ENCODE data around the gene DOK4.

The DOK4 gene

GRCh38 chr16:57483725-57484514, 2.4 kb downstream of the DOK4 start:
- DNase-seq, result no peak
- H3K27me3 Mint-ChIP-seq (ENCODE audit: low read depth, poor library complexity), result peaks cover 2% of the 10 kb centered on the region
- no peaks in the 10 kb centered on the region for H3K9me3 Mint-ChIP-seq
- H3K27ac Mint-ChIP-seq, result no peak overlapping the region
- H3K4me1 Mint-ChIP-seq, result peaks cover 53% of the 10 kb centered on the region
- TF ChIP-seq CTCF (IDR thresholded peaks at IDR 0.05), result no peak
- H3K4me3 Mint-ChIP-seq, result no peak overlapping the region
- no peaks in the 10 kb centered on the region for H3K36me3 Mint-ChIP-seq (ENCODE audit: low read depth)

DNA sequence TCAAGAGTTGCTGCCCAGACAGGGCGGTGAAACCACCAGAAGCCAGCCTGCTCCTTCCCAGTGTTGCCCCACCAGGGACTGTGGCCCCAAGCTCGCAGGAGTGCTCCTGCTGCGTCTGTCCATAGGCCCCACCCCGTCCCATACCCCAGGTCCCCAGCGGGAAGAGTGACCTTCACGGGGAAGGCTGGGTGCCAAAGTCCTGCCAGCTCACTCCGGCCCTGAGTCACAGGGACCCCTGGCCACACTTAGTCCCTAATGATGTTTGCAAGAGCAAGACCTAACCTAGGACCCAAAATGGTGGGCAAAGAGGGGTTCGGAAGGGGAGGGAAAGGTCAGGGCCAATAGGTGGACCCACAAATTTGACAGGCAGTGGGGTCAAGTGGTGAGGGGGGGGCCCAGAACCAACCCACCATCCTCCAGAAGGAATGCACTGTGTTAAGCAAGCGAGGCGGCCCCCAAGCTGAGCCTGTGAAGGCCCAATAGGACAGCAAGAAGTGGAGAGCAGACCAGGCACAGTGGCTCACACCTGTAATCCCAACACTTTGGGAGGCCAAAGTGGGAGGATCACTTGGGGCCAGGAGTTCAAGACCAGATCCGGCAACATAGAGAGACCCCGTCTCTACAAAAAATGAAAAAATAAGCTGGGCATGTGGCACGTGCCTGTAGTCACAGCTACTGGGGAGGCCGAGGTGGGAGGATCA, 3.3 kb downstream of the DOK4 start:
- TF ChIP-seq CTCF (IDR thresholded peaks at IDR 0.05), result no peak
- no peak overlapping the region for H3K4me3 Mint-ChIP-seq
- H3K27ac Mint-ChIP-seq, result no peak overlapping the region
- H3K36me3 Mint-ChIP-seq (ENCODE audit: low read depth), result no peaks in the 10 kb centered on the region
- DNase-seq, result no peak
- no peaks in the 10 kb centered on the region for H3K9me3 Mint-ChIP-seq
- H3K4me1 Mint-ChIP-seq, result peaks cover 62% of the 10 kb centered on the region
- H3K27me3 Mint-ChIP-seq (ENCODE audit: low read depth, poor library complexity), result peaks cover 7% of the 10 kb centered on the region

GRCh38 chr16:57481421-57481820, 4.9 kb downstream of the DOK4 start:
- no peak for TF ChIP-seq CTCF (IDR thresholded peaks at IDR 0.05)

GRCh38 chr16:57480754-57481230, 5.5 kb downstream of the DOK4 start:
- H3K27me3 Mint-ChIP-seq (ENCODE audit: low read depth, poor library complexity), result peaks cover 7% of the 10 kb centered on the region
- H3K4me1 Mint-ChIP-seq, result peaks cover 65% of the 10 kb centered on the region
- no peak for DNase-seq
- no peak for TF ChIP-seq CTCF (IDR thresholded peaks at IDR 0.05)
- no peak overlapping the region for H3K4me3 Mint-ChIP-seq
- no peaks in the 10 kb centered on the region for H3K9me3 Mint-ChIP-seq
- H3K27ac Mint-ChIP-seq, result no peak overlapping the region
- H3K36me3 Mint-ChIP-seq (ENCODE audit: low read depth), result no peaks in the 10 kb centered on the region

More at GRCh38 chr16:57481421-57481820, 4.9 kb downstream of the DOK4 start:
- H3K27me3 Mint-ChIP-seq (ENCODE audit: low read depth, poor library complexity), result peaks cover 7% of the 10 kb centered on the region
- H3K9me3 Mint-ChIP-seq, result no peaks in the 10 kb centered on the region
- peaks cover 61% of the 10 kb centered on the region for H3K4me1 Mint-ChIP-seq
- no peak for DNase-seq
- H3K27ac Mint-ChIP-seq, result no peak overlapping the region
- H3K4me3 Mint-ChIP-seq, result no peak overlapping the region
- no peaks in the 10 kb centered on the region for H3K36me3 Mint-ChIP-seq (ENCODE audit: low read depth)

GRCh38 chr16:57479976-57480753, 6.1 kb downstream of the DOK4 start:
- H3K4me1 Mint-ChIP-seq, result peaks cover 60% of the 10 kb centered on the region
- DNase-seq, result peak; percentile 33
- TF ChIP-seq CTCF (IDR thresholded peaks at IDR 0.05), result no peak
- H3K4me3 Mint-ChIP-seq, result peak overlapping the region; percentile 86
- no peaks in the 10 kb centered on the region for H3K9me3 Mint-ChIP-seq
- H3K27ac Mint-ChIP-seq, result no peak overlapping the region
- H3K27me3 Mint-ChIP-seq (ENCODE audit: low read depth, poor library complexity), result peaks cover 7% of the 10 kb centered on the region
- no peaks in the 10 kb centered on the region for H3K36me3 Mint-ChIP-seq (ENCODE audit: low read depth)

Measured in nephron progenitor cell (in vitro differentiated cells).